Measurements from ENCODE around the gene HGF.

The HGF gene

GRCh38 chr7:81672872-81673271, 97.0 kb downstream of the HGF start:
- Mint-ChIP-seq H3K9me3 (no peaks in the 10 kb centered on the region), H3K4me3 (no peak overlapping the region), H3K27ac (no peak overlapping the region), H3K27me3 (ENCODE audit: low read depth) (no peaks in the 10 kb centered on the region), H3K4me1 (ENCODE audit: low read depth) (no peaks in the 10 kb centered on the region), H3K36me3 (ENCODE audit: low read depth) (no peaks in the 10 kb centered on the region)
- DNase-seq (ENCODE audit: low spot score): no peak

- no peak for DNase-seq (ENCODE audit: low spot score)
- H3K27me3 Mint-ChIP-seq (ENCODE audit: low read depth): no peaks in the 10 kb centered on the region
Measured at GRCh38 chr7:81669476-81670105, 100.3 kb downstream of the HGF start.

GRCh38 chr7:81666209-81666608, 103.6 kb downstream of the HGF start:
- Mint-ChIP-seq H3K4me3 (no peak overlapping the region), H3K36me3 (ENCODE audit: low read depth) (no peaks in the 10 kb centered on the region), H3K27me3 (ENCODE audit: low read depth) (no peaks in the 10 kb centered on the region), H3K4me1 (ENCODE audit: low read depth) (no peaks in the 10 kb centered on the region), H3K27ac (no peak overlapping the region), H3K9me3 (peaks cover 5% of the 10 kb centered on the region)
- DNase-seq (ENCODE audit: low spot score): no peak

More at GRCh38 chr7:81669476-81670105, 100.3 kb downstream of the HGF start:
- Mint-ChIP-seq H3K36me3 (ENCODE audit: low read depth) (no peaks in the 10 kb centered on the region), H3K9me3 (no peaks in the 10 kb centered on the region), H3K27ac (no peak overlapping the region), H3K4me3 (no peak overlapping the region), H3K4me1 (ENCODE audit: low read depth) (no peaks in the 10 kb centered on the region)

- Mint-ChIP-seq H3K27ac (no peak overlapping the region), H3K36me3 (ENCODE audit: low read depth) (no peaks in the 10 kb centered on the region), H3K4me1 (ENCODE audit: low read depth) (no peaks in the 10 kb centered on the region), H3K9me3 (peaks cover 5% of the 10 kb centered on the region), H3K4me3 (no peak overlapping the region), H3K27me3 (ENCODE audit: low read depth) (no peaks in the 10 kb centered on the region)
- no peak for DNase-seq (ENCODE audit: low spot score)
Measured at GRCh38 chr7:81665236-81665635, 104.6 kb downstream of the HGF start.

GRCh38 chr7:81664304-81664703, 105.5 kb downstream of the HGF start:
- no peaks in the 10 kb centered on the region for H3K36me3 Mint-ChIP-seq (ENCODE audit: low read depth)
- no peaks in the 10 kb centered on the region for H3K27me3 Mint-ChIP-seq (ENCODE audit: low read depth)
- H3K4me1 Mint-ChIP-seq (ENCODE audit: low read depth): no peaks in the 10 kb centered on the region
- no peak for DNase-seq (ENCODE audit: low spot score)
- H3K27ac Mint-ChIP-seq: no peak overlapping the region
- no peak overlapping the region for H3K4me3 Mint-ChIP-seq
- H3K9me3 Mint-ChIP-seq: peaks cover 5% of the 10 kb centered on the region

- no peaks in the 10 kb centered on the region for H3K36me3 Mint-ChIP-seq (ENCODE audit: low read depth)
- peaks cover 5% of the 10 kb centered on the region for H3K9me3 Mint-ChIP-seq
- no peak overlapping the region for H3K4me3 Mint-ChIP-seq
- no peak for DNase-seq (ENCODE audit: low spot score)
- H3K27ac Mint-ChIP-seq: no peak overlapping the region
- no peaks in the 10 kb centered on the region for H3K27me3 Mint-ChIP-seq (ENCODE audit: low read depth)
- H3K4me1 Mint-ChIP-seq (ENCODE audit: low read depth): no peaks in the 10 kb centered on the region
Measured at GRCh38 chr7:81662531-81662930, 107.3 kb downstream of the HGF start.

GRCh38 chr7:81659697-81660395, 110.0 kb downstream of the HGF start:
- DNase-seq (ENCODE audit: low spot score): no peak
- Mint-ChIP-seq H3K9me3 (peaks cover 5% of the 10 kb centered on the region), H3K36me3 (ENCODE audit: low read depth) (no peaks in the 10 kb centered on the region), H3K4me3 (no peak overlapping the region), H3K27me3 (ENCODE audit: low read depth) (no peaks in the 10 kb centered on the region), H3K4me1 (ENCODE audit: low read depth) (no peaks in the 10 kb centered on the region), H3K27ac (no peak overlapping the region)

- Mint-ChIP-seq H3K4me3 (no peak overlapping the region), H3K9me3 (peaks cover 9% of the 10 kb centered on the region), H3K27me3 (ENCODE audit: low read depth) (no peaks in the 10 kb centered on the region), H3K27ac (no peak overlapping the region), H3K36me3 (ENCODE audit: low read depth) (no peaks in the 10 kb centered on the region), H3K4me1 (ENCODE audit: low read depth) (no peaks in the 10 kb centered on the region)
- DNase-seq (ENCODE audit: low spot score): no peak
Measured at GRCh38 chr7:81657551-81657950, 112.3 kb downstream of the HGF start.

GRCh38 chr7:81655271-81655670, 114.6 kb downstream of the HGF start:
- no peaks in the 10 kb centered on the region for H3K36me3 Mint-ChIP-seq (ENCODE audit: low read depth)
- H3K27me3 Mint-ChIP-seq (ENCODE audit: low read depth): no peaks in the 10 kb centered on the region
- no peak overlapping the region for H3K27ac Mint-ChIP-seq
- DNase-seq (ENCODE audit: low spot score): no peak
- H3K4me1 Mint-ChIP-seq (ENCODE audit: low read depth): no peaks in the 10 kb centered on the region
- peaks cover 19% of the 10 kb centered on the region for H3K9me3 Mint-ChIP-seq
- no peak overlapping the region for H3K4me3 Mint-ChIP-seq

- no peak overlapping the region for H3K4me3 Mint-ChIP-seq
Measured at GRCh38 chr7:81652225-81652624, 117.6 kb downstream of the HGF start.

More at GRCh38 chr7:81652225-81652624, 117.6 kb downstream of the HGF start:
- Mint-ChIP-seq H3K27me3 (ENCODE audit: low read depth) (no peaks in the 10 kb centered on the region), H3K4me1 (ENCODE audit: low read depth) (no peaks in the 10 kb centered on the region), H3K9me3 (peaks cover 23% of the 10 kb centered on the region), H3K36me3 (ENCODE audit: low read depth) (no peaks in the 10 kb centered on the region), H3K27ac (no peak overlapping the region)
- DNase-seq (ENCODE audit: low spot score): no peak

All from T-helper 2 cell treated with Interferon-gamma antibody and Interleukin-4, amounts not matched to agents 5 μg/mL and 100 μg/mL, for 36 hours (primary cell).